Loucy (cell line): ENCODE measurements around the gene PDCD2L.

Experiments
- H2AFZ ChIP-seq: fragments of 200-600 bp; sonication (generic); 2 replicates; pipeline ENCODE4 v1.6.0; 2016; ENCODE audit warnings: antibody characterized with exemption, mild to moderate bottlenecking, low read length, moderate library complexity
- H3F3A ChIP-seq: fragments of 200-600 bp; 2 replicates; pipeline ENCODE4 v1.6.0; 2016; ENCODE audit warnings: antibody characterized with exemption, low read depth, mild to moderate bottlenecking
- H3K27me3 ChIP-seq: fragments of 200-600 bp; sonication (generic); 2 replicates; pipeline ENCODE4 v1.6.1; 2014; ENCODE audit warnings: low read length, mild to moderate bottlenecking; ENCODE audit not compliant: insufficient read depth, poor library complexity, severe bottlenecking
- H3K36me3 ChIP-seq: fragments of 200-600 bp; sonication (generic); 2 replicates; pipeline ENCODE4 v1.6.1; 2016; ENCODE audit warnings: low read length; ENCODE audit not compliant: insufficient read depth
- H3K4me1 ChIP-seq: fragments of 200-600 bp; sonication (generic); 2 replicates; pipeline ENCODE4 v1.5.1; 2014; ENCODE audit warnings: low read length, mild to moderate bottlenecking; ENCODE audit not compliant: insufficient read depth, poor library complexity, severe bottlenecking
- H3K4me2 ChIP-seq: fragments of 200-600 bp; sonication (generic); 2 replicates; pipeline ENCODE4 v1.6.0; 2014; ENCODE audit warnings: antibody characterized with exemption, low read length, low read depth, mild to moderate bottlenecking; ENCODE audit not compliant: poor library complexity, severe bottlenecking
- H3K4me3 ChIP-seq: fragments of 200-600 bp; sonication (generic); 2 replicates; pipeline ENCODE4 v1.5.1; 2014; ENCODE audit warnings: low read length, mild to moderate bottlenecking, mixed read lengths; ENCODE audit not compliant: poor library complexity, severe bottlenecking
- H3K79me2 ChIP-seq: fragments of 200-600 bp; sonication (generic); 2 replicates; pipeline ENCODE4 v1.6.1; 2014; ENCODE audit warnings: low read length; ENCODE audit not compliant: insufficient read depth
- H3K9ac ChIP-seq: fragments of 200-600 bp; sonication (generic); 2 replicates; pipeline ENCODE4 v1.6.0; 2014; ENCODE audit warnings: mild to moderate bottlenecking, low read depth, low read length, moderate library complexity; ENCODE audit not compliant: poor library complexity, severe bottlenecking
- H3K9me2 ChIP-seq: fragments of 200-600 bp; sonication (generic); replicated peaks from 2 replicates; pipeline ENCODE4 v1.6.1; 2016; ENCODE audit warnings: low read depth, low read length, mixed read lengths
- H3K9me3 ChIP-seq: fragments of 200-600 bp; sonication (generic); 2 replicates; pipeline ENCODE4 v1.6.1; 2014; ENCODE audit warnings: mild to moderate bottlenecking, antibody characterized with exemption, low read length, low read depth; ENCODE audit not compliant: insufficient read depth
- H4K20me1 ChIP-seq: fragments of 200-600 bp; sonication (generic); 2 replicates; pipeline ENCODE4 v1.6.0; 2014; ENCODE audit warnings: antibody characterized with exemption, low read length, mild to moderate bottlenecking; ENCODE audit not compliant: insufficient read depth, poor library complexity, severe bottlenecking
- CTCF ChIP-seq: fragments of 200-600 bp; sonication (generic); conservative IDR thresholded peaks from 2 replicates; pipeline ENCODE4 v1.5.1; 2014; ENCODE audit warnings: mild to moderate bottlenecking, antibody characterized with exemption, low read length
- EZH2phosphoT487 ChIP-seq: fragments of 200-600 bp; IDR thresholded peaks from 2 replicates; pipeline ENCODE4 v1.6.1; 2018; ENCODE audit warnings: antibody characterized with exemption, mild to moderate bottlenecking, moderate library complexity, borderline replicate concordance

The PDCD2L gene

GRCh38 chr19:34363930-34364329 lies 40.3 kb upstream of the PDCD2L start:
- Histone ChIP-seq H3K36me3 (peaks cover 20% of the 10 kb centered on the region; the same call in 1 of the 2 replicates), H3K9me2 (no peaks in the 10 kb centered on the region), H3K4me1 (peaks cover 44% of the 10 kb centered on the region), H3F3A (0 out of 2 replicates have a peak, but pooled peaks cover 8% of the 10 kb centered on the region), H4K20me1 (peaks cover 36% of the 10 kb centered on the region), H3K27me3 (no peaks in the 10 kb centered on the region), H3K9me3 (no peaks in the 10 kb centered on the region), H3K79me2 (peaks cover 39% of the 10 kb centered on the region), H3K4me3 (peak overlapping the region; percentile 98), H3K4me2 (peak overlapping the region; percentile 90), H3K9ac (peak overlapping the region; percentile 43), H2AFZ (no peak overlapping the region)
- no peak for TF ChIP-seq CTCF

GRCh38 chr19:34364462-34364829 lies 39.8 kb upstream of the PDCD2L start:
- TF ChIP-seq CTCF (no peak), EZH2phosphoT487 (no peak)
- H3K9me2 ChIP-seq: no peaks in the 10 kb centered on the region
- H3K9me3 ChIP-seq: no peaks in the 10 kb centered on the region
- H3K4me3 ChIP-seq: peak overlapping the region; percentile 98
- peak overlapping the region; percentile 90 for H3K4me2 ChIP-seq
- peaks cover 25% of the 10 kb centered on the region; the same call in 1 of the 2 replicates for H3K36me3 ChIP-seq
- 0 out of 2 replicates have a peak, but pooled peaks cover 8% of the 10 kb centered on the region for H3F3A ChIP-seq
- H3K27me3 ChIP-seq: no peaks in the 10 kb centered on the region
- peaks cover 40% of the 10 kb centered on the region for H4K20me1 ChIP-seq
- peaks cover 44% of the 10 kb centered on the region for H3K79me2 ChIP-seq
- peak overlapping the region; percentile 78 for H2AFZ ChIP-seq
- peaks cover 44% of the 10 kb centered on the region for H3K4me1 ChIP-seq
- peak overlapping the region; percentile 43 for H3K9ac ChIP-seq

DNA sequence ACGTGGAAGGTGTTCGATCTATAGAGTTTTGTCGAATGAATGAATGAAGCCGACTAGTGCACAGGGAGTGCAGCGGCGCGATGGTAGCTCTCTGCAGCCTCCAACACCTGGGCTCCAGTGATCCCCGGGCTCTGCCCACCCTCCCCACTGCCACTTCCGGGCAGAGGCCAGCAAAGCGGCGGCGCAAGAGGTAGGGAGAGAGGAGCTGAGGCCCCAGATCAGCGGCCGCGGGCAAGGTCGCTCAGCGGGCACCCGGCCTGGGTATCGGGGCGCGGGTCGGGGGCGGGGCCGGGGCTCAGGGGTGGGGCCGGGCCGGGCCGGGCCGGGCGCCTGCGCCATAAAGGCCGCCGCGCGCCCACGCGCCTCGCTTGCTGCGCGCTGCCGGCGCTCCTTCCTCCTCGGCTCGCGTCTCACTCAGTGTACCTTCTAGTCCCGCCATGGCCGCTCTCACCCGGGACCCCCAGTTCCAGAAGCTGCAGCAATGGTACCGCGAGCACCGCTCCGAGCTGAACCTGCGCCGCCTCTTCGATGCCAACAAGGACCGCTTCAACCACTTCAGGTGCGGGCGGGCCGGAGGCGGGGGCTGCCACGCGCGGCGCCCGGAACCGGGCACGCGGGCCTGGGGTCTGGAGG lies 39.3 kb upstream of the PDCD2L start, which contains the start of gene GPI:
Gene GPI (plus strand): TSS at position 367 of the 633 bp plus-strand sequence. CDS start 71 bp downstream, at position 438.
- Histone ChIP-seq H2AFZ (peak within 1 kb of the TSS; percentile 92), H3K9me2 (no peaks in the 10 kb centered on the region)

More for the DNA sequence above, 39.3 kb upstream of the PDCD2L start, which contains the start of gene GPI:
- H3K4me2 ChIP-seq: peak within 1 kb of the TSS; percentile 90
- peaks cover 45% of the 10 kb centered on the region for H4K20me1 ChIP-seq
- peaks cover 41% of the 10 kb centered on the region for H3K4me1 ChIP-seq
- TF ChIP-seq EZH2phosphoT487 (no peak), CTCF (no peak)
- 0 out of 2 replicates have a peak, but pooled peaks cover 8% of the 10 kb centered on the region for H3F3A ChIP-seq
- H3K4me3 ChIP-seq: peak within 1 kb of the TSS; percentile 98
- H3K79me2 ChIP-seq: peaks cover 49% of the 10 kb centered on the region
- H3K9me3 ChIP-seq: no peaks in the 10 kb centered on the region
- peaks cover 29% of the 10 kb centered on the region; the same call in 1 of the 2 replicates for H3K36me3 ChIP-seq
- peak within 1 kb of the TSS; percentile 99 for H3K9ac ChIP-seq
- H3K27me3 ChIP-seq: no peaks in the 10 kb centered on the region
